Activated CD8-positive, alpha-beta T cell treated with anti-CD3 and anti-CD28 coated beads for 36 hours (primary cell): ENCODE results near the gene FBXL2. TPM values are rescaled to one million over a fixed set of nuclear protein-coding genes. Genes with fewer than 3 reads are reported as not detected.

Experiments used
- ATAC-seq: fragments of 200-7000 bp; cut with Tn5 transposase; one replicate; pipeline ENCODE4 v1.10.0; 2021; ENCODE audit warnings: mild to moderate bottlenecking, moderate library complexity
- CTCF ChIA-PET: fragments of 350-600 bp; sonication (Branson Sonifier 250); formaldehyde crosslinking; loops from one replicate; lab custom pipeline; 2021; ENCODE audit warnings: antibody characterized with exemption; lab: Charles Lee
- POLR2A ChIA-PET: fragments of 350-600 bp; sonication (Branson Sonifier 250); formaldehyde crosslinking; loops from one replicate; lab custom pipeline; 2021; ENCODE audit warnings: antibody characterized with exemption; lab: Charles Lee
- DNase-seq: peaks from one replicate; pipeline ENCODE4 v3.0.0-alpha.2; 2020
- H3K27ac Mint-ChIP-seq: one replicate; pipeline ENCODE4 v1.8.0; 2021; ENCODE audit warnings: mild to moderate bottlenecking, mixed read lengths
- H3K27me3 Mint-ChIP-seq: one replicate; pipeline ENCODE4 v1.8.0; 2021; ENCODE audit warnings: mixed read lengths
- H3K36me3 Mint-ChIP-seq: one replicate; pipeline ENCODE4 v1.8.0; 2021; ENCODE audit warnings: low read depth, mixed read lengths
- H3K4me1 Mint-ChIP-seq: one replicate; pipeline ENCODE4 v1.8.0; 2021; ENCODE audit warnings: low read depth, mixed read lengths
- H3K4me3 Mint-ChIP-seq: one replicate; pipeline ENCODE4 v1.8.0; 2021; ENCODE audit warnings: mild to moderate bottlenecking, moderate library complexity, mixed read lengths
- H3K9me3 Mint-ChIP-seq: one replicate; pipeline ENCODE4 v1.8.0; 2021; ENCODE audit warnings: mixed read lengths
- intact Hi-C: fragments of 100-400 bp; cut with micrococcal nuclease; formaldehyde crosslinking; loops from one replicate; pipeline ENCODE4 v1.10.0; 2022
- total RNA-seq, 2 experiments: library from RNA; stranded (reverse); gene quantifications; one replicate each; pipeline ENCODE4 v1.2.3, GENCODE V29; 2021
- TF ChIP-seq, protein P1 (sequence below): fragments of 200-600 bp; IDR thresholded peaks from one replicate; pipeline ENCODE4 v1.8.0; 2022; ENCODE audit warnings: antibody characterized with exemption, mild to moderate bottlenecking

Gene FBXL2
- total RNA-seq, 2 experiments from 2014 or later = not detected

DNA sequence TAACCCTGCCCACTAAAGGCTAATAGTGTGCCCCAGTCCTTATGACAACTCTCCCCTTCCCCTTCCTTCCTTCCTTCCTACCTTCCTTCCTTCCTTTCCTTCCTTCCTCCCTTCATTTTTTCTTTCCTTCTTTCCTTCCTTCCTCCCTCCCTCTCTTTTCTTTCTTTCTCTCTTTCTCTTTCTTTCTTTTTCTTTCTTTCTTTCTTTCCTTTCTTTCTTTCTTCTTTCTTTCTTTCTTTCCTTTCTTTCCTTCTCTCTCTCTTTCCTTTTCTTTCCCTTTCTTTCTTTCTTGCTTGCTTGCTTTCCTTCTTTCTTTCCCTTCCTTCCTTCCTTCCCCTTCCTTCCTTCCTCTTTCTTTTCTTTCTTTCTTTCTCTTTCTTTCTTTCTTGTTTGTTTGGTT is 30.5 kb upstream of the FBXL2 start:
- intact Hi-C loops = no loop called here
- TF ChIP-seq, protein P1, sequence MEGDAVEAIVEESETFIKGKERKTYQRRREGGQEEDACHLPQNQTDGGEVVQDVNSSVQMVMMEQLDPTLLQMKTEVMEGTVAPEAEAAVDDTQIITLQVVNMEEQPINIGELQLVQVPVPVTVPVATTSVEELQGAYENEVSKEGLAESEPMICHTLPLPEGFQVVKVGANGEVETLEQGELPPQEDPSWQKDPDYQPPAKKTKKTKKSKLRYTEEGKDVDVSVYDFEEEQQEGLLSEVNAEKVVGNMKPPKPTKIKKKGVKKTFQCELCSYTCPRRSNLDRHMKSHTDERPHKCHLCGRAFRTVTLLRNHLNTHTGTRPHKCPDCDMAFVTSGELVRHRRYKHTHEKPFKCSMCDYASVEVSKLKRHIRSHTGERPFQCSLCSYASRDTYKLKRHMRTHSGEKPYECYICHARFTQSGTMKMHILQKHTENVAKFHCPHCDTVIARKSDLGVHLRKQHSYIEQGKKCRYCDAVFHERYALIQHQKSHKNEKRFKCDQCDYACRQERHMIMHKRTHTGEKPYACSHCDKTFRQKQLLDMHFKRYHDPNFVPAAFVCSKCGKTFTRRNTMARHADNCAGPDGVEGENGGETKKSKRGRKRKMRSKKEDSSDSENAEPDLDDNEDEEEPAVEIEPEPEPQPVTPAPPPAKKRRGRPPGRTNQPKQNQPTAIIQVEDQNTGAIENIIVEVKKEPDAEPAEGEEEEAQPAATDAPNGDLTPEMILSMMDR = no peak
- Mint-ChIP-seq H3K4me3 (no peak overlapping the region), H3K27ac (no peak overlapping the region), H3K27me3 (peaks cover 17% of the 10 kb centered on the region), H3K36me3 (no peaks in the 10 kb centered on the region), H3K4me1 (no peaks in the 10 kb centered on the region), H3K9me3 (no peaks in the 10 kb centered on the region)
- DNase-seq (no peak), ATAC-seq (no peak)
- ChIA-PET CTCF (no interaction called here), POLR2A (no interaction called here)

DNA sequence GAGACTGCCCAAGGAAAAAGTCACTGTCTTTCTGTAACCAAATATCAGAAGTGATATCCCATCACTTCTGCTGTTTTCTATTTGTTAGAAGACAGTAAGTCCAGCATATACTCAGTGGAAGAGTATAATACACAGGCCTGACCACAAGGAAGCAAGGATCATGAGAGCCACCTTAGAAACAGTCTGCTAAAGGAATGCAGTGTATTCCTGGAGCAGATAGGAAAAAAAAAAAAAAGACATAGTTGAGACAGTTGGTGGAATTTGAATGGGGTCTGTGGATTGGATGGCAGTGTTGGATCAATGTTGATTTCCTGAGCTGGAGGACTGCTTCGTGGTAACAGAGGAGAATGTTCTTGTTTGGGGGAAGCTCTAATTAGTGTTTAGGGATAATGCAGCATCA is 26.5 kb upstream of the FBXL2 start:
- TF ChIP-seq, protein P1 = no peak
- intact Hi-C loops = no loop called here
- Mint-ChIP-seq H3K27me3 (peaks cover 24% of the 10 kb centered on the region), H3K27ac (no peak overlapping the region), H3K4me1 (no peaks in the 10 kb centered on the region), H3K36me3 (no peaks in the 10 kb centered on the region), H3K9me3 (no peaks in the 10 kb centered on the region), H3K4me3 (no peak overlapping the region)
- ATAC-seq = no peak
- POLR2A ChIA-PET = no interaction called here
- DNase-seq = no peak
- CTCF ChIA-PET = interaction anchor here (0.9 to 1.6 kb wide), 3 partner anchors 16 to 119 kb away, joined by 3 to 4 read pairs (median 4); no protein-coding TSS in a partner anchor

DNA sequence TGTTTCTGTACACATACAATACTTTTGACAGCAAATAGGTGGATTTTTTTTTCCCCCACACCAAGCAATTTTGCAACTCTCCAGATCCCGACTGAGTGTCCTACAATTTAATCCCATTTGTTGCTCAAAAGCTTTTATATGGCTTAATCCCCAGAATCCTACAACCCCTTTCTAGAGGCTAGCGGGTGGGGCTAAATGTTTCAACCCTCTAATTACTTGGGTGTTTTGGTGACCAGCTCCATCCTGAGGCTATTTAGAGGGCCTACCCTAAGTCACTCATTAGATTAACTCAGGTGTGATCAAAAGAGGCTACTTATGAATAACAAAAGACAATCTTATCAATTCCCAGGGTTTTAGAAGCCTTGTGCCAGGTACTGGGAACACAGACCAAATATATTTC is 21.0 kb upstream of the FBXL2 start:
- Mint-ChIP-seq H3K36me3 (no peaks in the 10 kb centered on the region), H3K9me3 (no peaks in the 10 kb centered on the region), H3K27me3 (peaks cover 13% of the 10 kb centered on the region), H3K27ac (no peak overlapping the region), H3K4me1 (no peaks in the 10 kb centered on the region), H3K4me3 (no peak overlapping the region)
- ChIA-PET CTCF (interaction anchor here (1.1 kb wide), 1 partner anchor 125 kb away, joined by 3 read pairs; no protein-coding TSS in a partner anchor), POLR2A (no interaction called here)
- intact Hi-C loops = no loop called here
- no peak for DNase-seq
- TF ChIP-seq, protein P1 = no peak
- no peak for ATAC-seq

DNA sequence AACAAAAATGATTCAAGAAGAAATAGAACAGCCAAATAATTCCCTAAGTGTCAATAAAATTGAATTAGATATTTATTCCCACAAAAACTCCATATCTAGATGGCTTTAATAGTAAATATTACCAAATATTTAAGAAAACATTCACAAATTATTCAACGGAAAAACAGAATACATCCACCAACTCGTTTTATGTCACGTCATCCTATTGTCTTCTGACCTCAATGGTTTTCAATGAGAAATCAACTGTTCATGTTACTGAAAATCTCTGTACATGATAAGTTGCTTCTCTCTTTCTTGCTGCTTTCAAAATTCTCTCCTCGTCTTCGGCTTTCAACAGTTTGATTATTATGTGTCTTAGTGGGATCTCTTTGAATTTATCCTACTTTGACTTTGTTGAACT is 17.1 kb upstream of the FBXL2 start:
- TF ChIP-seq, protein P1 = no peak
- ChIA-PET POLR2A (no interaction called here), CTCF (no interaction called here)
- Mint-ChIP-seq H3K36me3 (no peaks in the 10 kb centered on the region), H3K9me3 (no peaks in the 10 kb centered on the region), H3K27me3 (peaks cover 6% of the 10 kb centered on the region), H3K27ac (no peak overlapping the region), H3K4me3 (no peak overlapping the region), H3K4me1 (no peaks in the 10 kb centered on the region)
- DNase-seq (no peak), ATAC-seq (no peak)
- intact Hi-C loops = no loop called here

DNA sequence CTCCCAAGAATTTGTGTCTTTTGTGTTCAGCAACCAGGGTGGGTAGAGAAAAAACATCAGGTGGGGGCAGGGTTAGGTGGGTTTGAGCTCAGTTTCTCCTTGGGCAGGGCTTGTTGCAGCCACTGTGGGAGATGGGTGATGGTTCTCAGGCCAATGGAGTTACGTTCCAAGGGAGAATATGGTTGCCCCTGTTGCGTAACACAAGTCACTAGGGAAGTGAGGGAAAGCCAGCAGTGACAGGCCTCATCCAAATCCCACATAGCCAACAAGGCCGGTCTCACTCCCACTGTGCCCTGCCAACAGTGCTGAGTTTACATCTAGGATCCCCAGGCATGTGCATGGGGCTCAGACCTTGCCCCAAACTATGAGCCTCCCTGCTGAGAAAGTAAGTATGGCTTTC is 7.9 kb upstream of the FBXL2 start:
- CTCF ChIA-PET = no interaction called here
- intact Hi-C loops = no loop called here
- no peak overlapping the region for H3K4me3 Mint-ChIP-seq
- no peaks in the 10 kb centered on the region for H3K4me1 Mint-ChIP-seq
- peaks cover 16% of the 10 kb centered on the region for H3K27me3 Mint-ChIP-seq
- POLR2A ChIA-PET = no interaction called here
- TF ChIP-seq, protein P1 = no peak
- ATAC-seq (no peak), DNase-seq (no peak)
- H3K36me3 Mint-ChIP-seq = no peaks in the 10 kb centered on the region
- no peaks in the 10 kb centered on the region for H3K9me3 Mint-ChIP-seq
- no peak overlapping the region for H3K27ac Mint-ChIP-seq
